Measurements from ENCODE around the gene WDR4. TPM values are rescaled to one million over a fixed set of nuclear protein-coding genes. Genes with fewer than 3 reads are reported as not detected.

WDR4 gene
- total RNA-seq, 1 experiment from 2014 or later: 17.6 TPM

DNA sequence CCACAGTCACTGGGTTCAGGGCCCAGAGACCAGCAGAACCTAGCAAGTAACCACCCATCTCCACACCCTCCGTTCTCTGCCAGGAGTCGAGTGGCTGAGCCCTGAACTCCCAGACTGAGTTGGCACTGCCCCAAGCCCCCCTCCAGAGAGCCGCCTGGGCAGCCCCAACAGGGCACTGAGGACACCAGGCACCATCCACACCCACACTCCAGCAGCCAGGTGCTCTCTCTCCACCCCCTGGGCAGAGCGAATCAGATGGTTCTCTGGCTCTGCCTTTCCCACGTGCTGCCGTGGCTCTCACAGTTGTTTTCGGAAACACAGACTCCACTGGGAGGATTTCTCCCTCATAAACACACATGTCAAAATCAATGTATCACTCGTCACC lies 13.6 kb downstream of the WDR4 start:
- Histone ChIP-seq H3F3A (ENCODE audit: insufficient read depth, low read depth) (no peaks in the 10 kb centered on the region), H3K9me3 (ENCODE audit: insufficient read depth, low read depth) (no peaks in the 10 kb centered on the region), H3K4me1 (replicated peaks; ENCODE audit: insufficient read depth) (no peaks in the 10 kb centered on the region), H2AFZ (no peak overlapping the region), H3K4me3 (no peak overlapping the region), H3K9me2 (ENCODE audit: insufficient read depth) (no peaks in the 10 kb centered on the region), H3K27me3 (ENCODE audit: insufficient read depth, low read depth) (no peaks in the 10 kb centered on the region), H3K27ac (no peak overlapping the region), H3K79me2 (ENCODE audit: low read depth) (peaks cover 21% of the 10 kb centered on the region; the same call in 1 of the 2 replicates), H4K20me1 (ENCODE audit: insufficient read depth) (peaks cover 16% of the 10 kb centered on the region), H3K4me2 (no peak overlapping the region), H3K36me3 (ENCODE audit: low read depth) (peaks cover 2% of the 10 kb centered on the region; the same call in 1 of the 2 replicates)
- no TSS peak for BruUV-seq (replicated peaks)
- TF ChIP-seq, protein P1, sequence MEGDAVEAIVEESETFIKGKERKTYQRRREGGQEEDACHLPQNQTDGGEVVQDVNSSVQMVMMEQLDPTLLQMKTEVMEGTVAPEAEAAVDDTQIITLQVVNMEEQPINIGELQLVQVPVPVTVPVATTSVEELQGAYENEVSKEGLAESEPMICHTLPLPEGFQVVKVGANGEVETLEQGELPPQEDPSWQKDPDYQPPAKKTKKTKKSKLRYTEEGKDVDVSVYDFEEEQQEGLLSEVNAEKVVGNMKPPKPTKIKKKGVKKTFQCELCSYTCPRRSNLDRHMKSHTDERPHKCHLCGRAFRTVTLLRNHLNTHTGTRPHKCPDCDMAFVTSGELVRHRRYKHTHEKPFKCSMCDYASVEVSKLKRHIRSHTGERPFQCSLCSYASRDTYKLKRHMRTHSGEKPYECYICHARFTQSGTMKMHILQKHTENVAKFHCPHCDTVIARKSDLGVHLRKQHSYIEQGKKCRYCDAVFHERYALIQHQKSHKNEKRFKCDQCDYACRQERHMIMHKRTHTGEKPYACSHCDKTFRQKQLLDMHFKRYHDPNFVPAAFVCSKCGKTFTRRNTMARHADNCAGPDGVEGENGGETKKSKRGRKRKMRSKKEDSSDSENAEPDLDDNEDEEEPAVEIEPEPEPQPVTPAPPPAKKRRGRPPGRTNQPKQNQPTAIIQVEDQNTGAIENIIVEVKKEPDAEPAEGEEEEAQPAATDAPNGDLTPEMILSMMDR (conservative IDR thresholded peaks at IDR 0.05): no peak
- no peak for TF ChIP-seq EZH2 (IDR thresholded peaks at IDR 0.05; ENCODE audit: low read depth)
- no peak for DNase-seq
- ChIA-PET CTCF (no interaction called here), POLR2A (ENCODE audit: unreplicated experiment) (no interaction called here)
- intact Hi-C loops (cut with micrococcal nuclease; ENCODE audit: unreplicated experiment): no loop called here

DNA sequence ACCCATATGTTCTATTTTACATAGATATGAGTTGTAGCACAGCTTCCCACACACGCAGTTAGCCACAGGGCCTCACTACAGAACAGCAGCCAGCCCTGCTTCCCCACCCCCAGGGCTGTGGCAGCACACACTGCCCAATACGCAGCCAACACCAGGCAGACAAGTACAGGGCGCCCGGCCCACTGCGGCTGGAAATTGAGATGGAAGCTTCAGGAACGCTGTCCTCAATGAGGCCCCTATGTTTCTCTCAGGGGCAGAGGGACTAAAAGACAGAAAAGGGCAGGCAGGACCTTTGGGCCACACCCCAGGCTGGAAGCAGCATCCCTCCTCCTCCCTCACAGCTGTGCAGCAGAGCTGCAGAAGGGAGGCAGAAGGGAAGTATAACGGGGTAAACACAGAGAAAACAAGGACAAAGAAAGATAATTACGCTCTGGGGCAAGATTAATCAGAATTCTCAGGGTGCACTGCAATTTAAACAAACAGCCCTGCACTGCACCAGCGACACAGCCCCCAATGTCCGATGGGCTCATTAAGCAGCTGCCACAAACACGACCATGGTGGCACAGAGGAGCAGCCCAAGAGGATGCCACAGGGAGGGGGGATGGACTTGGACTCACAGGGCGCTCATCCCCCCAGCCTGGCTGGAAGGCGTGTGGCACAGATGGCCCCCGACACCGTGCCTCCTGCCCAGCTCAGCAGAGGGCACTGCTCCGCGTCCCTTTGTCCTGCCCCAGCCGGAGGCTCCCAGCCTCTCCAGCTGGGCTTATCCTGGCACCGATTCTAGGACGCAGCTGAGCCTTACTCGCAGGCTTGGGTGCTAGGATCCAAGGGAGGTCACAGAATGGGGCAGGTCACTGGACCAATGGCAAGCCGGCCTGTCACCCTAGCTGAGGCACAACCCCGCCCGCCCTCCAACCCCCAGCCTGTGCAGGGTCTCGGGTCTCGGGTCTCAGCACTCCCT lies 14.2 kb downstream of the WDR4 start:
- Histone ChIP-seq H3K27me3 (ENCODE audit: insufficient read depth, low read depth) (no peaks in the 10 kb centered on the region), H3K4me1 (replicated peaks; ENCODE audit: insufficient read depth) (no peaks in the 10 kb centered on the region)
- intact Hi-C loops (cut with micrococcal nuclease; ENCODE audit: unreplicated experiment): no loop called here

DNA sequence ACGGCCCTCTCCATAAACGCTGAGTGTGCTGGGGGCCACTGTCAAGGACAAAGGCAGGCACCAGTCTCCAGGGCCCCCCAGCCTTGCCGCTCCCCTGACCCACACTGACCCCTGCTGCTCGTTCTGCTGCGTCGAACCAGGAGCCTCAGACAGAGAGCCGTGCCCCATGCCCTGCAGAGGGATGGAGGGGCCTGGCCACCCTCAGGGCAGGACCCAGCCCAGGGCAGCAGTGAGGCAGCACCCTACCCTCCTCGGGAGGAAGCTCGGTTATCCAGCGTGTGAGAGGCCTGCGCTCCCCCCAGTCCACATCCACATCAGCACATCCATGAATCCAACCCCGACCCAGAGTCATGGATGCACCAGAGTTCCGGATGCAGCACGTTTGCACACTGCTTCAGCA lies 15.1 kb downstream of the WDR4 start:
- H3K36me3 ChIP-seq (ENCODE audit: low read depth): no peaks in the 10 kb centered on the region
- no peaks in the 10 kb centered on the region for H3K9me3 ChIP-seq (ENCODE audit: insufficient read depth, low read depth)
- no peaks in the 10 kb centered on the region for H3K9me2 ChIP-seq (ENCODE audit: insufficient read depth)
- no peak overlapping the region for H3K27ac ChIP-seq
- intact Hi-C loops (cut with micrococcal nuclease; ENCODE audit: unreplicated experiment): no loop called here
- H3K4me2 ChIP-seq: no peak overlapping the region
- ChIA-PET POLR2A (ENCODE audit: unreplicated experiment) (no interaction called here), CTCF (no interaction called here)
- no peaks in the 10 kb centered on the region for H3K27me3 ChIP-seq (ENCODE audit: insufficient read depth, low read depth)
- no peak for TF ChIP-seq EZH2 (IDR thresholded peaks at IDR 0.05; ENCODE audit: low read depth)
- TF ChIP-seq, protein P1 (conservative IDR thresholded peaks at IDR 0.05): no peak
- no peaks in the 10 kb centered on the region for H3F3A ChIP-seq (ENCODE audit: insufficient read depth, low read depth)
- no peaks in the 10 kb centered on the region for H3K4me1 ChIP-seq (replicated peaks; ENCODE audit: insufficient read depth)
- no peak overlapping the region for H3K4me3 ChIP-seq
- BruUV-seq (replicated peaks): no TSS peak
- H3K79me2 ChIP-seq (ENCODE audit: low read depth): peaks cover 21% of the 10 kb centered on the region; the same call in 1 of the 2 replicates
- H2AFZ ChIP-seq: no peak overlapping the region
- DNase-seq: no peak
- H4K20me1 ChIP-seq (ENCODE audit: insufficient read depth): peaks cover 16% of the 10 kb centered on the region

More for the DNA sequence above, 14.2 kb downstream of the WDR4 start:
- Histone ChIP-seq H3F3A (ENCODE audit: insufficient read depth, low read depth) (no peaks in the 10 kb centered on the region), H3K79me2 (ENCODE audit: low read depth) (peaks cover 21% of the 10 kb centered on the region; the same call in 1 of the 2 replicates), H3K4me3 (no peak overlapping the region), H2AFZ (no peak overlapping the region), H3K36me3 (ENCODE audit: low read depth) (no peaks in the 10 kb centered on the region), H3K27ac (no peak overlapping the region), H3K9me3 (ENCODE audit: insufficient read depth, low read depth) (no peaks in the 10 kb centered on the region), H4K20me1 (ENCODE audit: insufficient read depth) (peaks cover 16% of the 10 kb centered on the region), H3K4me2 (no peak overlapping the region), H3K9me2 (ENCODE audit: insufficient read depth) (no peaks in the 10 kb centered on the region)
- ChIA-PET POLR2A (ENCODE audit: unreplicated experiment) (no interaction called here), CTCF (no interaction called here)
- no peak for DNase-seq
- TF ChIP-seq EZH2 (IDR thresholded peaks at IDR 0.05; ENCODE audit: low read depth): no peak
- TF ChIP-seq, protein P1 (conservative IDR thresholded peaks at IDR 0.05): no peak
- no TSS peak for BruUV-seq (replicated peaks)
